ENCODE data around the gene GLI2.

Gene GLI2

GRCh38 chr2:120771111-120771780, 35.6 kb downstream of the GLI2 start:
- H3K27ac ChIP-seq: no peak overlapping the region
- no peak for TF ChIP-seq ZFX (IDR thresholded peaks at IDR 0.05)
- TF ChIP-seq CTCF (conservative IDR thresholded peaks at IDR 0.05): no peak

DNA sequence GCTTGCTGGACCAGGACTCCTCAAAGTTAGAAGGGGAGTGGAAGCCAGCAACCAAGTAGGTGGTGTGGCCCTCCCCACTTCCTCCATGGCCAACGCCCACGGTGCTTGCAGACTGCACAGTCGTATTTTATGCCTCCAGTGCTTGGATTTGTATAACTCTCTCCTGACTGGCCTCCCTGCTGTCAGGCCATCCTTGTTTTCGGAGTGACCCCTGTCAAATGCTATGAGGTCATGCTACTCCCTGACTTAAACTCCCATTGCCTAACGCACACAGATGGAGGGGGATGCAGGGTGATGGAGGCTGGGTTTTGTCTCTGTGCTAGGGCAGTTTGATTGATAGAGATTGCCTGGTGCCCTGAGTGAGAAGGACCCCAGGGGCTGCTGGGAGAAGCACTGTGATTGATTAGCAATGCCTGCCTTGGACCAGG, 36.1 kb downstream of the GLI2 start:
- no peak for TF ChIP-seq ZFX (IDR thresholded peaks at IDR 0.05)
- H3K27ac ChIP-seq: no peak overlapping the region

- TF ChIP-seq ZFX (IDR thresholded peaks at IDR 0.05): no peak
- TF ChIP-seq CTCF (conservative IDR thresholded peaks at IDR 0.05): no peak
- no peak overlapping the region for H3K27ac ChIP-seq
Measured at GRCh38 chr2:120772261-120772660, 36.6 kb downstream of the GLI2 start.

DNA sequence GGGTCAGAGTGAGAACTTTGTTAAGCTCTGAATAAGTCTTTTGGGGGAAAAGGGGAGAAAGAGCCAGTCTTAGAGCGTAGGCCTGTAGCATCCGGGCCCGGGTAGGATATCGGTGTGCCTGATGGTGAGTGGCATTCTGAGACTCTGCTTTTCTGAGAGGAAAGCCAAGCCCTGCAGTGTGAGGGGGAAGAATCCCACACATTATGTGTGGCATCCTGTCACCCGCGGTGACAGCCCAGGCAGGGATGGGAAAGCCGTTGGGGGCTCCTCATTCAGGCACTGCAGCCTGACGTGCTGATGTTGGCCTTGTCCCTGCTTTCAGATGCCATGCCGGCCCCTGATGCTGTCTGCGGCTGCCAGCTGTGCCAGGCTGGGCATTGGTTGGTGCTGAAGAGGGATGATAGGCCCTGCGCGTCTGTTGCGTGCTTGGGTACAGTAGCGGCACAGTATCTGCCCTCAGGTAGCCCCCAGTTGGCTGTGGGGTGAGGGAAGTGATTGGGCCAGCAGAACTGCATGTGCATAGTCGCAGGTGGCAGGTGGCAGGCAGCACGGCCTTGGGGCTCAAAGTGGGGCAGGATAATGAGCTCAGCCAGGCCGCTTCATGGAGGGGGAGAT, 37.6 kb downstream of the GLI2 start:
- TF ChIP-seq ZFX (IDR thresholded peaks at IDR 0.05) (no peak), CTCF (conservative IDR thresholded peaks at IDR 0.05) (no peak)
- no peak overlapping the region for H3K27ac ChIP-seq

- TF ChIP-seq ZFX (IDR thresholded peaks at IDR 0.05): no peak
- no peak for TF ChIP-seq CTCF (conservative IDR thresholded peaks at IDR 0.05)
- no peak overlapping the region for H3K27ac ChIP-seq
Measured at GRCh38 chr2:120774557-120775160, 39.0 kb downstream of the GLI2 start.

DNA sequence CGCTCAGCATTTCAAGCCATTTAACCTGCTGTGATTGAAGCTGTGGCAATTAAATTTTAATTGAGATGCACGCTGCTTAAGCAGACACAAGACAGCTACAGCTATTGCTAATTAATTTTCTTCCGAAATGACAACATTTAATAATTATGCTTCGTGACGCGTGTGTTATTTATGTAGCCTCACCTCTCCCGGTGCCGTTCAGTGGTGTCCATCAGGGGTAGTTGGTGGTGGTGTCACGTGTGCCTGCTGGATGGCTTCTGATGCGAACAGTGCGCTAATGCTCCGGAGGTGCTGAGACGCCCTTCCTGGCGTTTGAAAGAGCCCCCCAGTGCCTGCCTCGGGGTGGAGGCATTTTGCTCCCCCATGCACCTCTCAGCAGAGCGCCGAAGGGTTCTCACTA, 39.5 kb downstream of the GLI2 start:
- no peak overlapping the region for H3K27ac ChIP-seq
- TF ChIP-seq CTCF (conservative IDR thresholded peaks at IDR 0.05): no peak
- no peak for TF ChIP-seq ZFX (IDR thresholded peaks at IDR 0.05)

DNA sequence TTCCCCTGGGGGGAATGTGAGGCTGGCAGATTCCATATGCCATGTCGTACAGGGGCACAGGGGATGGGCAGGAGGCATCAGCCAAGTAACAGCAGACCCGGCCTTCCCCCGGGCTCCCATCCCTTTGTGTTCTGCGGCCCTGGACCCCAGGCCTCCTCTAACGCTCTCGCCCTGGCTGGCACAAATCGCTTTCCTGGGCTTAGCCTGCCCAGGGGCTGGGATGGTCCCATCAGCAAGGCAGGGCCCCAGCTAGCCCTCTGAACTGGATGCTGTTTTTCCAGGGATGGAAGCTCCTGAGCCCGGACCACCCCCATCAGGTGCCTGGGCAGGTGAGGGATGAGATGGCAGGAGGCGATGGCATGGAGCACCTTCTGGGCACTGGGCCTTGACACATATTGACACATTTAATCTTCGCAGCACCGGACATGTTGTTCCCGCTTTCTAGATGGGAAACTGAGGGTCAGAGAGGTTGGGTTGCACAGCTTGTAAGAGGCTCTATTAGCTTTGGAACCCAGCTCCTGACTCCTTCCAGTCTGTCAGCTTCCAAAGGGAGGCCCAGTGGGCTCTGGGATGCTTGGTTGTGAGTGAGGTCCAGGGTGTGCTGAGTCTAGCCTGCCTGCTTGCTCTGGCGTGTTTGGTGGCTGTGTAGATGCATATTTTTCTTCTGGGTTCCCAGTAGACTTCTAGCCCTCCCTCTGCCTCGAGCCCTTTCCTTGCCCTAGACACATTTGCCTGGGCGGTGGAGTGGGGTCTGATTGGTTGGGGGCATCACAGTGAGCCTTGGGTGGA, 40.3 kb downstream of the GLI2 start:
- H3K27ac ChIP-seq: no peak overlapping the region
- TF ChIP-seq ZFX (IDR thresholded peaks at IDR 0.05) (no peak), CTCF (conservative IDR thresholded peaks at IDR 0.05) (no peak)
